Stimulated activated naive CD4-positive, alpha-beta T cell (primary cell): ENCODE measurements around the gene ZNF584.
"Not testable (repeated sequence)": the region's sequence is repeated elsewhere in the genome, so short reads cannot be mapped to it uniquely, and the experiment has no call there.

Source experiments
- DNase-seq, 6 experiments: peaks; one replicate each; lab custom pipeline; 2025; lab: John Stamatoyannopoulos, UW

Gene ZNF584

DNA sequence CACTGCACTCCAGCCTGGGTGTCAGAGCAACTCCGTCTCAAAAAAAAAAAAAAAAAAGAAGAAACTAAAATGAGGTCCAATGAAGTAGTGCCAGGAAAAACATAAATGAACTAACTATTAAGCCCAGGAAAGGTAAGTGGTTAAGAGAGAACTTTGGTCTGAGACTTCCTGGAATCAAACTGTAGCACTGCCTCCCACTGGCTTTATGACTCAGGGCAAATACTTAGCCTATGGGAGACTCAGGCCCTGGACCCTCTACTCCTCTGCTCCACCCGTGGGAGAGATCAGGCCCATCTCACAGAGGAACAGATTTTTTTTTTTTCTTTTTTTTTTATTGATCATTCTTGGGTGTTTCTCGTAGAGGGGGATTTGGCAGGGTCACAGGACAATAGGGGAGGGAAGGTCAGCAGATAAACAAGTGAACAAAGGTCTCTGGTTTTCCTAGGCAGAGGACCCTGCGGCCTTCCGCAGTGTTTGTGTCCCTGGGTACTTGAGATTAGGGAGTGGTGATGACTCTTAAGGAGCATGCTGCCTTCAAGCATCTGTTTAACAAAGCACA lies 4.5 kb upstream of the ZNF584 start:
- not testable (repeated sequence) for DNase-seq

DNA sequence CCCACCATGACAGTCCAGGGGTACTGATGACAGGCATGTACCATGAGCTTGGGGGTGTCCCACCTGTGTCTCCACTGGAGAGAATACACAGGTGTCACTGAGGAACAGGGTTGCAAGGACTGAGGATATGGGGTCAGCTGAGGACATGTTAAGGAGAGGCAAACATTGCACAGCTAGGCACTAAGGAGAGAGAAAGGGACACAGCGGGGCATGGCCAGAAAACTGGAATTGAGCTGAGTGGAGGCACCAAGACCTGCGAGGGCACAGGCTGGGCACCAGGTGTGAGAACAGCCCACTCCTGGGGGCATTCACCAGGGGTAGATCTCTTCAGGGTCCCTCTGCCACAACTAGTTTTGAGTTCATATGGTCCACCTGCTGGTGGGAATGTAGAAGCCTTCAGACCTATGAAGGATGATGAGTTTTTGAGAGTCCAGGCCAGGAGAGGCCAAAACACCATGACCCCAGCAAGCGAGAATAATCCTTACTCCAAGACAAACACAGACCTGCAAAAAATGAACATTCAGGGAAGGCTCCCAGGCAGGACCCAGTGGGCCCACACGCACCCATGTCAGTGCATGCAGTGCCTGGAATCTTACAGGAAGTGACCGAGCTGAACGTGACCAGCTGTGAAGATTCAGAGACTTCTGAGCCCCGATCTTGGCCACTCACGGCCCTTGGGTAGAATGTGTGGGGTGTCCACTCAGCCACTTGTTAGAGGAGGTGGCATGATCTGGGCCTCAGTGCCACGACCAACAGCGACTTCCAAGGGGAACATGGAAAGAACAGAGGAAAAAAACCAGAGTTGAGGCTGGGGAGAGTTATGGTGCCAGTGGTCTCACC lies 1.4 kb upstream of the ZNF584 start:
- no peak for DNase-seq

DNA sequence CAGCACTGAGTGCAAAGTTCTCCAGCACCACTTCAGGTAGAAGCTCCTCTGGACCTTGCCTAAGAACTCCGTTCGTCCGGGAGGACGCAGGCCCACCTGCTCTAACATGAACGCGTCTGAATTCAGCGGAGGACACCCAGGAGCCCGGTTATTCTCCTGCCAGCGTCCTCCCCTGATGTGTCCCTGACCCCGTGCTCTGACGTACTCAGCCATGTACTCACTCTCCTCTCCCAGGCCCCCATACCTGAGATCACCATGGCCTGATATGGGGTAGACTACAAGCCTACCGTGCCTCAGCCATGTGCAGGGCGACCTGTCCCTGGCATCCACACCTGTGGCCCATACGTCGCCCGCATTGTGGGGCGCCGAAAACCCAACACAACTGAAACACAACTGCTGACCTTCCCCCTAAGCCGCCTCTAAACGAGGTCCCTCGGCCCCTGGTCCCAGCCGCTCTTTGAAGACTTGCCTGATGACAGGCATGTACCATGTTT lies 744 bp upstream of the ZNF584 start:
- no peak for DNase-seq

DNA sequence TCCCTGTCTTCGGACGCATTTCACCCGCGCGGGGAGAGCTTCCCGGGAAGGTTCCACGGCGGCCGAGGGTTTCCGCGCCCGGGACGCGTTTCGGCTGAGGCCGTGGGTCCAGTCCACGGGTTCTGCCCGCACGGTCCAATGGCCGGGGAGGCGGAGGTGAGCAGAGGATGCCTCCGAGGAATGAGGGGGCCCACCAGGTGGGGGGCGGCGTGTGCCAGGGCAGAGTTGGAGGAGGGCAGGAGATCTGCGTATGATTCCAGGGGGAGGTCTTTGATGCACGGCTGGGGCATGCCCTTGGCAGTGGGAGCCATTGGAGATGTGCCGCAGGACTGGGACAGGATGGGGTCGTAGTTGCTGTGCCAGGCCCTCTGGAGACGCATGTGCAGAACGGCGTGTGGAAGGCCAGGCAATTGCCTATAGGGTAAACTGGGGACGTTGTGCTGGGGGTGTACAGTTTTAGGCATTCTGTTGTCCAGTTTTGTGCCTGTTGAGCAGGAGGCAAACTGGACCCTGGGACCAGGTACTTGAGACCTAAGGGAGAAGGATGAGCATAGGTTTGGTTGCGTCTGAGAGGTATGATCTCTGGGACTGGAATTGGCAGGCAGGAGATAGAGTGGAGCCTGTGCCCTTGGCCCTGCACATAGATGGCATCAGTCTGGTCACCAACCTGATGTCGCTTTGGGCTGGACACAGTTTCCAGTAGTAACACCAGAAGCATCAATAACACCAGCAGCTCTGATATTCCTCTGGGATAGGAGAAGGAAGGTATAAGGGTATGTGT lies 751 bp downstream of the ZNF584 start:
- DNase-seq, result peak in 1 of 6 experiments; percentile 18

DNA sequence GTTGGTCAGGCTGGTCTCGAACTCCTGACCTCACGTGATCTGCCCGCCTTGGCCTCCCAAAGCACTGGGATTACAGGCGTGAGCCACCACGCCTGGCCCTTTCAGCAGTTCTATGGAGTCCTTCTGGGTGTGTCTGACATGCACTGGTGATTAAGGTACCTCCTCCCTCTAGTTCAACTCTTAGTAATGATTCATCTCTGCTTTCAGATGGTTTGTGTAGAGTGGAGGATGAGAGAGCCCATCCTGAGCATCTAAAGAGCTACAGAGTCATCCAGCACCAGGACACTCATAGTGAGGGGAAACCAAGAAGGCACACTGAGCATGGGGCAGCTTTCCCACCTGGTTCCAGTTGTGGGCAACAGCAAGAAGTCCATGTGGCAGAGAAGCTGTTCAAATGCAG lies 8.2 kb downstream of the ZNF584 start:
- DNase-seq, result no peak

- DNase-seq, result no peak
Observed at GRCh38 chr19:58417071-58417470, 8.6 kb downstream of the ZNF584 start.

DNA sequence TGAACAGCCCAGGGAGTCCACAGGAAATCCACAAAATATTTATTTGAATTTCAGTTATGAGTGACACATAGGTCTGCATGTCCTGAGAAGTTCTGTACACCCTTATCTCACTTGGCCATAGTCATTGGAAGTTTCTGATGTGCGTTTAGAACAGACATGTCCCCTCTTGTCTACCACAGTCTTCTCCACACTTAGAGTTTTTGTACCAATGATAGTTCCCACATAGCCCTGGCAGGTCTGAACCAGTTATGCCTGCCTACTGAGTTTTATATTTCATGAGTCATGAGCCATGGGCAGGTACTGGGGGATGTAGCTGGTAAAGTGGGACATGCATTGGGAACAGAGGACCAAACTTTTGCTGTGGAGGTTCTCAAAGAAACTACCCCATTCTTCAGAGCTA lies 20.2 kb downstream of the ZNF584 start:
- no peak for DNase-seq

DNA sequence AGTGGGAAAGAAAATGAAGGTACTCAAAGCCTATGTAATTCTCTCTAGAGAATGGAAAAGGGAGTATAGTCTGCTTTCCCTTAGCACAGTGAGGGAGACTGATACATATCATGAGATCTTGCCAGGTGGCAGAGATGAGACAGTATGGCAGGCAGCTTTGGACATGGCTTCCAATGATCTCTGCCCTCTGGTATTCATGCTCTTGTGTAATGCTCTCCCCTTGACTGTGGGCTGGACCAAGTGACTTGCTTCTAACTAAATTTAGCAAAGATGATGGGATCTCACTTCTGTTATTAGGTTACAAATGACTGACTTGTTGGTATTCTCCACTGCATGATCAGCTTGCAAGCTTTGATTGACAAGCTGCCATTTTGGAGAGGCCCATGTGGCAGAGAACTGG lies 21.3 kb downstream of the ZNF584 start:
- DNase-seq, result no peak

GRCh38 chr19:58434217-58434616 lies 25.8 kb downstream of the ZNF584 start:
- no peak for DNase-seq

GRCh38 chr19:58439576-58440554 lies 31.4 kb downstream of the ZNF584 start, which contains the start of gene ZNF132:
TSS of gene ZNF132 (minus strand) at chr19:58440153. CDS start at chr19:58439821, 332 bp downstream.
- DNase-seq, result peak; percentile 82 to 97 (median 94)

- DNase-seq, result no peak
Observed at GRCh38 chr19:58440556-58440955, 32.1 kb downstream of the ZNF584 start.

- not testable (repeated sequence) for DNase-seq
Observed at GRCh38 chr19:58442986-58443385, 34.5 kb downstream of the ZNF584 start.

DNA sequence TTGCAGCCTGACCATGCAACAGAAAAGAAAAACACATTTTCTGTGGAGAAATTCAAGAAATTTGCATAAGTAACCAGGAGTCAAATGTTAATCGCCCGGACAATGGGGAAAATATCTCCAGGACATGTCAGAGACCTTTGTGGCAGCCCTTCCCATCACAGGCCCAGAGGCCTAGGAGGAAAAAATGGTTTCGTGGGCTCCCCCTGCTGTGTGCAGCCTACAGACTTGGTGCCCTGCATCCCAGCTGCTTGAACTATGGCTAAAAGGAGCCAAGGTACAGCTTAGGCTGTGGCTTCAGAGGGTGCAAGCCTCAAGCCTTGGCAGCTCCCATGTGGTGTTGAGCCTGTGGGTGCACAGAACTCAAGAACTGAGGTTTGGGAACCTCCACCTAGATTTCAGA lies 40.4 kb downstream of the ZNF584 start:
- DNase-seq, result not testable (repeated sequence)

DNA sequence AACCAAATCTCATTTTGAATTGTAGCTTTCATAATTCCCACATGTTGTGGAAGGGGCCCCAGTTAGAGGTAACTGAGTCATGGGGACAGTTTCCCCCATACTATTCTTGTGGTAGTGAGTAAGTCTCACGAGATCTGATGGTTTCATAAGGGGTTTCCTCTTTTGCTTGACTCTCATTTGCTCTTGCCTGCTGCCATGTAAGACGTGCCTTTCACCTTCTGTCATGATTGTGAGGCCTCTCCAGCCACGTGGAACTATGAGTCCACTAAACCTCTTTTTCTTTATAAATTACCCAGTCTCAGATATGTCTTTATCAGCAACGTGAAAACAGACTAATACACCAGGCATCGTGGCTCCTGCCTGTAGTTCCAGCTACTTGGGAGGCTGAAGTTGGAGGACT lies 41.5 kb downstream of the ZNF584 start:
- DNase-seq, result not testable (repeated sequence)

DNA sequence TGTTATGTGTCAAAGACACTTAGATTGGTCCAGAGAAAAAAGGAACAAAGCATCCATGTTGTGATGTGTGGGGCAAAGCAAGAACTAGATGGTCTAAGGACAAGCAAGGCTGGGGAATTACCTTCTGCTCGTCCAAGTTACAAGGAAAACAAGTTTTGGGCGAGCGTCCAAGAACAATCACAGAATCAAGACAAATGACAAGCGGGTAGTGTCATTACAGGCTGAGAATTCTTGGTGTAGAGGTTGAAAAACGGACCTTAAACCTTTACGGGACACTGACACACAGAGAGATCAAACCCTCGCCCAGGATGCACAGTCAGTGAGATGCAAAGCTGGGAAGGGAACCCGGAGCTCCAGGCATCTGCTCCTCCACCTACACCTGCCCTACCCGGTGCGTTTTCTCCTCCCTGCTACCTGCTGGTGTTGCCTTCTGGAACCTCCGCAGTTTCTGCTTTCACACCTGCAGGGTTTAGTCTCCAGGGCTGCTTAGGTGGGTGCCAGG lies 42.5 kb downstream of the ZNF584 start:
- DNase-seq, result no peak

DNA sequence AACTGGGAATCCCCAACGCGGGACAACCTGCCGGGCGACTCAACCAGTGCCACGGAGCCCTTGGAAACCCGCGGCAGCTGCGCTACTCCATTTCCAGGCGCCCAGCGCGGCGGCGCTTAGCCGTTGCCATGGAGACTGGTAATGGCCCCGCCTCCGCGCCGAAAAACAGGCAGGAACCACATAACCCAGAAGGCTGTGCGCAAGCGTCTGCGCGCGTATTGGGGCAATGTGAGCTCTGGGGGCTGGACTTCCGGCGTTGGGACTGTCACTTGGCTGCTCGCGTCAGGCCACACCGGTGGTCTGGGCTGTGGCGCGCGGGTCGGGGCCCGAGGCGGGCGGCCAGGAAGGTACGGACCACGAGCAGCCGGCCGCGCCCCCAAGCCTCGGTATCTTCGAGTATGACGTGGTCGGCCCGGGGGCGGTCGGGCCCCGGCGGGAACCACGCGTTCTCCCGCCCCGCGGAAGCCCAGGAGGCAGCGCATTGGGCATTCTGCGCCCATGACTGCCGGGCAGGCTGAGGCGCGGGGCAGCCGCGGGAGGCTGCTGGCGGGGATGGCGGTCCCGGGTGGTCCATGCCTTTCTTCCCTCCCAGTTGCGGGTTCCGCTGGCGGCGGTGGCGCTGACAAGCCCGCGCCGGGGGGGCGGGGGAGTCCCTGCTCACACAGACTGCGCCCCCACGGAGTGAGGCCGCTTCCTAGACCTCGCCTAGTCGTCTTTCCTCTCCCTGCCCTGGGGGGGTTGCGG lies 43.1 kb downstream of the ZNF584 start, which contains the start of gene ZNF324B:
Gene ZNF324B, plus strand, starts transcription at position 265 of the 744 bp plus-strand sequence. CDS start 2,080 bp downstream, outside the sequence.
- peak; percentile 92 to 96 (median 94) for DNase-seq

GRCh38 chr19:58453743-58454142 lies 45.3 kb downstream of the ZNF584 start:
- DNase-seq, result no peak

GRCh38 chr19:58455306-58455705 lies 46.9 kb downstream of the ZNF584 start:
- no peak for DNase-seq

- no peak for DNase-seq
Observed at GRCh38 chr19:58456111-58456510, 47.7 kb downstream of the ZNF584 start.

- DNase-seq, result no peak
Observed at GRCh38 chr19:58460039-58460438, 51.6 kb downstream of the ZNF584 start.
